Endothelial cell of umbilical vein (primary cell): ENCODE data around the gene CHL1. TPM values are rescaled to one million over a fixed set of nuclear protein-coding genes. Genes with fewer than 3 reads are reported as not detected.

ENCODE experiments used
- BruUV-seq: library from RNA; stranded (reverse); fragments of 400-500 nt; replicated peaks from 2 replicates; lab custom pipeline; 2021; lab: Mats Ljungman, UMichigan
- CTCF ChIA-PET: fragments of 300-600, 350-600 bp; sonication (Branson Sonifier 250); formaldehyde crosslinking; loops from one replicate; lab custom pipeline; 2021; ENCODE audit warnings: antibody characterized with exemption, inconsistent platforms; lab: Charles Lee
- POLR2A ChIA-PET: fragments of 300-600, 350-600 bp; sonication (Branson Sonifier 250); formaldehyde crosslinking; loops from one replicate; lab custom pipeline; 2021; ENCODE audit warnings: antibody characterized with exemption, inconsistent platforms; lab: Charles Lee
- DNase-seq: peaks from one replicate; pipeline ENCODE4 v3.0.0-alpha.2; 2011; ENCODE audit warnings: low read depth, low spot score
- FAIRE-seq: peaks from 2 replicates; lab custom pipeline; 2011; peaks lifted over from hg19 to GRCh38; lab: Jason Lieb, UNC
- H2AFZ ChIP-seq: 2 replicates; pipeline ENCODE4 v1.6.0; 2012; ENCODE audit warnings: low read depth, low read length, control low read depth, inconsistent platforms
- H3K27ac ChIP-seq: 2 replicates; pipeline ENCODE4 v1.5.1; 2011; ENCODE audit warnings: low read depth, mild to moderate bottlenecking, control low read depth, low read length, moderate library complexity; ENCODE audit not compliant: insufficient read depth
- H3K27me3 ChIP-seq, 2 experiments: 2 replicates each; pipeline versions ENCODE4 v1.6.0 to v1.6.1; 2011; ENCODE audit warnings: low read length in 2 of 2, mixed read lengths in 1 of 2; ENCODE audit not compliant: control insufficient read depth in 2 of 2, insufficient read depth in 2 of 2
- H3K36me3 ChIP-seq, 2 experiments: 2 replicates in 1 of 2; 3 replicates in 1 of 2; pipeline ENCODE4 v1.5.1; 2011; ENCODE audit warnings: low read length in 2 of 2, mild to moderate bottlenecking in 1 of 2, moderate library complexity in 1 of 2; ENCODE audit not compliant: control insufficient read depth in 2 of 2, insufficient read depth in 2 of 2; ENCODE audit errors: extremely low read depth in 1 of 2
- H3K4me1 ChIP-seq: 3 replicates; pipeline ENCODE4 v1.5.1; 2011; ENCODE audit warnings: mild to moderate bottlenecking, low read length; ENCODE audit not compliant: control insufficient read depth, insufficient read depth; ENCODE audit errors: extremely low read depth
- H3K4me2 ChIP-seq: 2 replicates; pipeline ENCODE4 v1.6.1; 2011; ENCODE audit warnings: low read length, control low read depth, mixed read lengths; ENCODE audit not compliant: insufficient read depth
- H3K4me3 ChIP-seq, 3 experiments: fragments of 200-600 bp in 1 of 3; sonication (generic), shearing (Covaris generic) in 1 of 3; replicated peaks in 1 of 3; 2 replicates each; pipeline ENCODE4 v1.5.1; 2011 to 2016; ENCODE audit warnings: control low read depth in 3 of 3, low read length in 3 of 3, mild to moderate bottlenecking in 2 of 3, inconsistent platforms in 1 of 3, low read depth in 1 of 3, moderate library complexity in 1 of 3; ENCODE audit not compliant: insufficient read depth in 1 of 3
- H3K79me2 ChIP-seq: 2 replicates; pipeline ENCODE4 v1.6.0; 2012; ENCODE audit warnings: low read length, inconsistent platforms; ENCODE audit not compliant: control insufficient read depth, insufficient read depth
- H3K9ac ChIP-seq: replicated peaks from 2 replicates; pipeline ENCODE3; 2011; ENCODE audit warnings: low read length, control low read depth; ENCODE audit not compliant: insufficient read depth; ENCODE audit errors: extremely low read depth
- H3K9me1 ChIP-seq: replicated peaks from 3 replicates; pipeline ENCODE4 v1.6.0; 2011; ENCODE audit warnings: mild to moderate bottlenecking, low read length; ENCODE audit not compliant: control insufficient read depth, insufficient read depth; ENCODE audit errors: extremely low read depth
- H3K9me3 ChIP-seq: replicated peaks from 2 replicates; pipeline ENCODE4 v1.5.1; 2012; ENCODE audit warnings: low read length, inconsistent platforms; ENCODE audit not compliant: control insufficient read depth, insufficient read depth
- H4K20me1 ChIP-seq: replicated peaks from 2 replicates; pipeline ENCODE3; 2011; ENCODE audit warnings: mild to moderate bottlenecking, low read length; ENCODE audit not compliant: control insufficient read depth, insufficient read depth; ENCODE audit errors: extremely low read depth
- CTCF ChIP-seq, 2 donors: IDR thresholded peaks; 1 replicate in 1 of 2; 2 replicates in 1 of 2; pipeline ENCODE4 v1.5.1; 2011; ENCODE audit warnings: low read length in 2 of 2, mild to moderate bottlenecking in 2 of 2, moderate library complexity in 2 of 2, control low read depth in 1 of 2, inconsistent platforms in 1 of 2, low read depth in 1 of 2; ENCODE audit not compliant: insufficient read depth in 1 of 2; ENCODE audit errors: extremely low read depth in 1 of 2
- EZH2 ChIP-seq: IDR thresholded peaks from 2 replicates; pipeline ENCODE4 v1.6.1; 2012; ENCODE audit warnings: borderline replicate concordance, low read depth, mild to moderate bottlenecking, moderate library complexity, low read length, inconsistent platforms; ENCODE audit not compliant: severe bottlenecking
- FOS ChIP-seq: IDR thresholded peaks from 2 replicates; pipeline ENCODE4 v1.6.1; 2011; ENCODE audit warnings: mild to moderate bottlenecking, low read length, moderate library complexity, borderline replicate concordance; ENCODE audit not compliant: insufficient read depth
- GATA2 ChIP-seq: IDR thresholded peaks from 2 replicates; pipeline ENCODE4 v1.7.0; 2011; ENCODE audit warnings: low read depth, mild to moderate bottlenecking, moderate library complexity, mixed read lengths, low read length; ENCODE audit not compliant: insufficient read length, insufficient read depth
- JUN ChIP-seq: IDR thresholded peaks from 2 replicates; pipeline ENCODE4 v1.6.1; 2011; ENCODE audit warnings: borderline replicate concordance, low read depth; ENCODE audit not compliant: insufficient read length, insufficient read depth
- MAX ChIP-seq: IDR thresholded peaks from 2 replicates; pipeline ENCODE4 v1.6.1; 2011; ENCODE audit not compliant: insufficient read depth, insufficient read length
- MYC ChIP-seq: IDR thresholded peaks from one replicate; pipeline ENCODE4 v1.6.1; 2011; ENCODE audit warnings: mild to moderate bottlenecking, low read depth, low read length
- POLR2A ChIP-seq: IDR thresholded peaks from 2 replicates; pipeline ENCODE4 v1.6.1; 2012; ENCODE audit warnings: low read depth, mild to moderate bottlenecking, control low read depth, low read length
- POLR2AphosphoS5 ChIP-seq: IDR thresholded peaks from 2 replicates; pipeline ENCODE4 v1.6.1; 2012; ENCODE audit warnings: low read depth, mild to moderate bottlenecking, control low read depth, low read length, moderate library complexity; ENCODE audit not compliant: insufficient read depth
- dilution Hi-C: fragments of 300-500 bp; cut with MboI; formaldehyde crosslinking; loops from one replicate; pipeline ENCODE4 v1.15.0; 2019; ENCODE audit warnings: low sequenced_read_pairs; ENCODE audit not compliant: extremely low pct_ligation_motif_present
- intact Hi-C: fragments of 100-400 bp; cut with micrococcal nuclease; formaldehyde crosslinking; loops from one replicate; pipeline ENCODE4 v1.10.0; 2022
- polyA plus RNA-seq, 4 experiments: library from polyadenylated mRNA; depleted of rRNA in 3 of 4; stranded (reverse) in 3 of 4; unstranded in 1 of 4; fragments of >200 nt; gene quantifications; 2 replicates each; pipeline versions ENCODE4 v1.2.1 to v1.2.3, GENCODE V29; 2011 to 2012; ENCODE audit warnings: missing spikeins in 1 of 4
- total RNA-seq: library from RNA; stranded (reverse); gene quantifications from 2 replicates; pipeline ENCODE4 v1.2.3, GENCODE V29; 2021

The CHL1 gene
- total and polyA plus RNA-seq, 2 donors (not counting 3 experiments of a cell fraction or from before 2014, with no cell fraction given) = not detected

GRCh38 chr3:364287-364686 is 167.7 kb downstream of the CHL1 start:
- Histone ChIP-seq H3K9me3 (no peaks in the 10 kb centered on the region), H3K4me1 (no peaks in the 10 kb centered on the region), H3K4me2 (no peak overlapping the region), H3K9ac (no peak overlapping the region), H3K27me3 (no peaks in the 10 kb centered on the region), H4K20me1 (no peaks in the 10 kb centered on the region), H3K9me1 (no peaks in the 10 kb centered on the region), H2AFZ (no peak overlapping the region), H3K27ac (no peak overlapping the region), H3K79me2 (no peaks in the 10 kb centered on the region), H3K36me3 (no peaks in the 10 kb centered on the region), H3K4me3 (no peak overlapping the region)
- ChIA-PET POLR2A (no interaction called here), CTCF (interaction anchor here (1.7 kb wide), 1 partner anchor 10 kb away, joined by 5 read pairs; no protein-coding TSS in a partner anchor)
- FAIRE-seq (no peak), DNase-seq (no peak)
- intact Hi-C loops (no loop called here), dilution Hi-C loops (no loop called here)
- no TSS peak for BruUV-seq
- TF ChIP-seq FOS (no peak), CTCF (IDR thresholded peaks at IDR 0.05; ENCODE audit: extremely low read depth in 1 of 2, insufficient read depth in 1 of 2, low read depth in 1 of 2, low read length in 2 of 2) (no peak), EZH2 (no peak), JUN (no peak), POLR2AphosphoS5 (no peak), POLR2A (no peak), MAX (no peak), MYC (no peak), GATA2 (no peak)
